ENCODE results near the gene CDC6. TPM values are rescaled to one million over a fixed set of nuclear protein-coding genes. Genes with fewer than 3 reads are reported as not detected.

Gene CDC6
- total RNA-seq, 1 donor, result 28.5 TPM

GRCh38 chr17:40352237-40352778 lies 64.6 kb downstream of the CDC6 start:
- DNase-seq (ENCODE audit: low read depth), result no peak
- no peak for TF ChIP-seq CTCF (IDR thresholded peaks at IDR 0.05; ENCODE audit: insufficient read depth, low read depth, low read length)
- H3K4me3 ChIP-seq (ENCODE audit: low read depth, low read length), result no peak overlapping the region

GRCh38 chr17:40352779-40353394 lies 65.2 kb downstream of the CDC6 start:
- no peak for DNase-seq (ENCODE audit: low read depth)
- TF ChIP-seq CTCF (IDR thresholded peaks at IDR 0.05; ENCODE audit: insufficient read depth, low read depth, low read length), result no peak
- H3K4me3 ChIP-seq (ENCODE audit: low read depth, low read length), result no peak overlapping the region

Other genes with a start within 250 kb of the CDC6 start
- 46.7 and 47.9 TPM in 2 replicates for gene MED24, start 233.5 kb upstream of the CDC6 start, total RNA-seq
- 19.0 and 27.2 TPM in 2 replicates for gene THRA, start 224.9 kb upstream of the CDC6 start, total RNA-seq
- gene NR1D1, start 187.3 kb upstream of the CDC6 start, total RNA-seq, result 1.7 and 2.3 TPM in 2 replicates
- 64.4 and 73.0 TPM in 2 replicates for gene MSL1, start 165.9 kb upstream of the CDC6 start, total RNA-seq
- 42.5 and 51.8 TPM in 2 replicates for gene CASC3, start 147.3 kb upstream of the CDC6 start, total RNA-seq
- gene RAPGEFL1, start 110.4 kb upstream of the CDC6 start, total RNA-seq, result 2.2 and 2.6 TPM in 2 replicates
- 6.1 and 11.2 TPM in 2 replicates for gene WIPF2, start 68.6 kb upstream of the CDC6 start, total RNA-seq
- 20.3 and 23.5 TPM in 2 replicates for gene RARA, start 21.3 kb downstream of the CDC6 start, total RNA-seq
- 2.2 and 2.9 TPM in 2 replicates for gene GJD3, start 76.9 kb downstream of the CDC6 start, total RNA-seq
- 39.9 and 105 TPM in 2 replicates for gene TOP2A, start 130.0 kb downstream of the CDC6 start, total RNA-seq
- 188 and 225 TPM in 2 replicates for gene IGFBP4, start 155.6 kb downstream of the CDC6 start, total RNA-seq
- gene TNS4, start 213.7 kb downstream of the CDC6 start, total RNA-seq, result not detected in 2 replicates

All from fibroblast of villous mesenchyme (primary cell).